Fibroblast of lung (primary cell): ENCODE data around the gene GRK3. TPM values are rescaled to one million over a fixed set of nuclear protein-coding genes. Genes with fewer than 3 reads are reported as not detected.
"Not testable (repeated sequence)": the region's sequence is repeated elsewhere in the genome, so short reads cannot be mapped to it uniquely, and the experiment has no call there.

Experiments
- DNase-seq, 2 donors: peaks; one replicate each; pipeline versions ENCODE4 v3.0.0 to v3.0.0-alpha.2; 2010; ENCODE audit warnings: low read depth in 2 of 2
- H2AFZ ChIP-seq: 2 replicates; pipeline ENCODE4 v1.5.1; 2012; ENCODE audit warnings: low read length, control low read depth, inconsistent platforms
- H3K27ac ChIP-seq: 2 replicates; pipeline ENCODE4 v1.5.1; 2011; ENCODE audit warnings: low read length, control low read depth; ENCODE audit not compliant: insufficient read depth
- H3K27me3 ChIP-seq: 2 replicates; pipeline ENCODE4 v1.5.1; 2011; ENCODE audit warnings: mild to moderate bottlenecking, low read length; ENCODE audit not compliant: control insufficient read depth, insufficient read depth
- H3K36me3 ChIP-seq: 2 replicates; pipeline ENCODE4 v1.5.1; 2011; ENCODE audit warnings: low read length; ENCODE audit not compliant: control insufficient read depth, insufficient read depth
- H3K4me1 ChIP-seq: 2 replicates; pipeline ENCODE4 v1.5.1; 2011; ENCODE audit warnings: low read length; ENCODE audit not compliant: control insufficient read depth, insufficient read depth; ENCODE audit errors: extremely low read depth
- H3K4me2 ChIP-seq: 2 replicates; pipeline ENCODE4 v1.5.1; 2011; ENCODE audit warnings: low read length, control low read depth; ENCODE audit not compliant: insufficient read depth; ENCODE audit errors: extremely low read depth
- H3K4me3 ChIP-seq, 4 experiments: fragments of 200-600 bp in 1 of 4; sonication (generic) in 1 of 4; replicated peaks in 1 of 4; 2 replicates each; pipeline ENCODE4 v1.5.1; 2011 to 2016; ENCODE audit warnings: low read length in 4 of 4, low read depth in 3 of 4, mild to moderate bottlenecking in 3 of 4, control low read depth in 2 of 4, inconsistent platforms in 1 of 4, mixed read lengths in 1 of 4; ENCODE audit not compliant: insufficient read depth in 1 of 4; ENCODE audit errors: control extremely low read depth in 1 of 4
- H3K79me2 ChIP-seq: 2 replicates; pipeline ENCODE4 v1.5.1; 2012; ENCODE audit warnings: mild to moderate bottlenecking, low read length, inconsistent platforms; ENCODE audit not compliant: control insufficient read depth, insufficient read depth
- H3K9ac ChIP-seq: 2 replicates; pipeline ENCODE4 v1.5.1; 2011; ENCODE audit warnings: mild to moderate bottlenecking, low read length, control low read depth; ENCODE audit not compliant: insufficient read depth
- H3K9me3 ChIP-seq: 2 replicates; pipeline ENCODE4 v1.5.1; 2012; ENCODE audit warnings: low read depth, low read length; ENCODE audit not compliant: control insufficient read depth, insufficient read depth
- H4K20me1 ChIP-seq: 2 replicates; pipeline ENCODE4 v1.5.1; 2011; ENCODE audit warnings: low read length; ENCODE audit not compliant: control insufficient read depth, insufficient read depth; ENCODE audit errors: extremely low read depth
- EZH2 ChIP-seq: IDR thresholded peaks from 2 replicates; pipeline ENCODE4 v1.5.1; 2012; ENCODE audit warnings: low read length, control low read depth, mild to moderate bottlenecking; ENCODE audit errors: missing control alignments
- polyA plus RNA-seq, 2 donors: library from polyadenylated mRNA; depleted of rRNA in 1 of 2; stranded (reverse) in 1 of 2; unstranded in 1 of 2; fragments of >200 nt; gene quantifications; 2 replicates each; pipeline ENCODE4 v1.2.1, GENCODE V29; 2011 to 2012; ENCODE audit warnings: missing spikeins in 1 of 2
- total RNA-seq: library from RNA; depleted of rRNA; stranded (reverse); fragments of >200 nt; gene quantifications from 2 replicates; pipeline ENCODE4 v1.2.1, GENCODE V29; 2014
- TF ChIP-seq, protein P1 (sequence below), 2 donors: IDR thresholded peaks in 1 of 2; conservative IDR thresholded peaks in 1 of 2; 1 replicate in 1 of 2; 2 replicates in 1 of 2; pipeline ENCODE4 v1.5.1; 2011 to 2012; ENCODE audit warnings: low read length in 2 of 2, control low read depth in 1 of 2, inconsistent platforms in 1 of 2, low read depth in 1 of 2, mild to moderate bottlenecking in 1 of 2

The GRK3 gene
- total and polyA plus RNA-seq, 2 donors (not counting 1 experiment from before 2014, with no cell fraction given): 1.6 to 1.7 TPM

DNA sequence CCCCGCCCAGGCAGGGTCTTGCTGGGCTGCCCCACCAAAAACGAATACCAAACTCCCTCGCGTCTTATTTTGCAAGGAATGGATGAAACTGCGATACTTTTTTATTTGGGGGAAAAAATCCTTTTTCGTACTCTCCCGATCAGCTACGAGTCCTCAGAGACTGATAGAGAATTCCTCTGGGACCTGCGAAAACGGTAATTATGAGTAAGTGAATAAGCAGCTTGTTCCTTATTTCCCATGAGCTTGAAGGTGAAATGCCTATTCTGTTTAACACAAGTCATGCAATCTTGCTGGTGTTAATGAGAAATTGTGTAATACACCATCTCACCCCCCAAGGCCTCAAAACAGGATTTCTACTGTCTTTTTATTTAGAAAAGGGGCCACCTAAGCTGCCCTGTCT, 5.5 kb downstream of the GRK3 start:
- no peak for DNase-seq
- no peak overlapping the region for H2AFZ ChIP-seq
- no peaks in the 10 kb centered on the region for H3K9me3 ChIP-seq
- no peaks in the 10 kb centered on the region for H3K36me3 ChIP-seq
- H3K4me2 ChIP-seq: no peak overlapping the region
- H3K9ac ChIP-seq: no peak overlapping the region
- no peaks in the 10 kb centered on the region for H3K4me1 ChIP-seq
- H3K27me3 ChIP-seq: no peaks in the 10 kb centered on the region
- H4K20me1 ChIP-seq: no peaks in the 10 kb centered on the region
- no peaks in the 10 kb centered on the region for H3K79me2 ChIP-seq
- no peak overlapping the region for H3K4me3 ChIP-seq
- no peak for TF ChIP-seq EZH2
- TF ChIP-seq, protein P1, sequence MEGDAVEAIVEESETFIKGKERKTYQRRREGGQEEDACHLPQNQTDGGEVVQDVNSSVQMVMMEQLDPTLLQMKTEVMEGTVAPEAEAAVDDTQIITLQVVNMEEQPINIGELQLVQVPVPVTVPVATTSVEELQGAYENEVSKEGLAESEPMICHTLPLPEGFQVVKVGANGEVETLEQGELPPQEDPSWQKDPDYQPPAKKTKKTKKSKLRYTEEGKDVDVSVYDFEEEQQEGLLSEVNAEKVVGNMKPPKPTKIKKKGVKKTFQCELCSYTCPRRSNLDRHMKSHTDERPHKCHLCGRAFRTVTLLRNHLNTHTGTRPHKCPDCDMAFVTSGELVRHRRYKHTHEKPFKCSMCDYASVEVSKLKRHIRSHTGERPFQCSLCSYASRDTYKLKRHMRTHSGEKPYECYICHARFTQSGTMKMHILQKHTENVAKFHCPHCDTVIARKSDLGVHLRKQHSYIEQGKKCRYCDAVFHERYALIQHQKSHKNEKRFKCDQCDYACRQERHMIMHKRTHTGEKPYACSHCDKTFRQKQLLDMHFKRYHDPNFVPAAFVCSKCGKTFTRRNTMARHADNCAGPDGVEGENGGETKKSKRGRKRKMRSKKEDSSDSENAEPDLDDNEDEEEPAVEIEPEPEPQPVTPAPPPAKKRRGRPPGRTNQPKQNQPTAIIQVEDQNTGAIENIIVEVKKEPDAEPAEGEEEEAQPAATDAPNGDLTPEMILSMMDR (conservative IDR thresholded peaks at IDR 0.05 in 1 of 2, IDR thresholded peaks at IDR 0.05 in 1 of 2; ENCODE audit: low read depth in 1 of 2, low read length in 2 of 2): no peak
- H3K27ac ChIP-seq: no peak overlapping the region

DNA sequence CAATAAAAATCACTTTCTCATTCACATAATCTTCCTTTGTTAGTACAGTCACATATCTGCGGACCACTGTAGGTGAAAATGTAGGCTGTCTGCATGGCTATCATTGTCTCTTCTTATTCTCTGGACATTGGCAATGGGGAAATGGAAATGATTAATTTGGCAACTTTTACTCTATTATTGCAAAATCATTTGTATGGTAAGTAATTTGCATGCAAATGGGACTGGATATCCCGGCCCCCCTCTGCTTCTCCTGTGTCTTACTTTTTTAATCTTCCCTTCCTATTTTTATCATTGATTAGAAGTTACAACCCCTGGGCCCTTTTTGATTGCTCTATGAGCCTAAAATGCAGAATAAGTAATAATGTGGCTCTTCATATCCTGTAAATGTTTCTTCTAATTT, 6.0 kb downstream of the GRK3 start:
- Histone ChIP-seq H3K9ac (no peak overlapping the region), H3K27ac (no peak overlapping the region), H3K4me1 (no peaks in the 10 kb centered on the region), H3K36me3 (no peaks in the 10 kb centered on the region), H3K4me3 (no peak overlapping the region), H3K27me3 (no peaks in the 10 kb centered on the region), H3K79me2 (no peaks in the 10 kb centered on the region), H2AFZ (no peak overlapping the region), H4K20me1 (no peaks in the 10 kb centered on the region), H3K4me2 (no peak overlapping the region), H3K9me3 (no peaks in the 10 kb centered on the region)
- no peak for TF ChIP-seq EZH2
- TF ChIP-seq, protein P1 (conservative IDR thresholded peaks at IDR 0.05 in 1 of 2, IDR thresholded peaks at IDR 0.05 in 1 of 2; ENCODE audit: low read depth in 1 of 2, low read length in 2 of 2): no peak
- no peak for DNase-seq

DNA sequence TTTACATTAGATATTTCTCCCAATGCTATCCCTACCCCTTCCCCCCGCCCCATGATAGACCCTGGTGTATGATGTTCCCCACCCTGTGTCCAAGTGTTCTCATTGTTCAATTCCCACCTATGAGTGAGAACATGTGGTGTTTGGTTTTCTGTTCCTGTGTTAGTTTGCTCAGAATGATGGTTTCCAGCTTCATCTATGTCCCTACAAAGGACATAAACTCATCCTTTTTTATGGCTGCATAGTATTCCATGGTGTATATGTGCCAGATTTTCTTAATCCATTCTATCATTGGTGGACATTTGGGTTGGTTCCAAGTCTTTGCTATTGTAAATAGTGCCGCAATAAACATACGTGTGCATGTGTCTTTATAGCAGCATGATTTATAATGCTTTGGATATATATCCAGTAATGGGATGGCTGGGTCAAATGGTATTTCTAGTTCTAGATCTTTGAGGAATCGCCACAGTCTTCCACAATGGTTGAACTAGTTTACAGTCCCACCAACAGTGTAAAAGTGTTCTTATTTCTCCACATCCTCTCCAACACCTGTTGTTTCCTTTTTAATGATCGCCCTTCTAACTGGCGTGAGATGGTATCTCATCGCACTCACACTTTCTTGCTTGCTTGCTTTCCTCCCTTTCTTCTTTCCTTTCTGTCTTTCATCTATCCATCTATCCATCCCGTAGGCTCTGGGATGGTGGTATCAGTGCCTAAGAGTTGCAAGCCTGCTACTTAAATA, 7.7 kb downstream of the GRK3 start:
- H3K9ac ChIP-seq, DNase-seq, H3K27ac ChIP-seq, H2AFZ ChIP-seq, H3K4me2 ChIP-seq, H3K36me3 ChIP-seq, H3K9me3 ChIP-seq, H3K27me3 ChIP-seq, H4K20me1 ChIP-seq, H3K4me3 ChIP-seq, H3K79me2 ChIP-seq, H3K4me1 ChIP-seq: not testable (repeated sequence)
